Transverse colon (tissue), 4 donors: ENCODE measurements around the gene SLC37A3. TPM values are rescaled to one million over a fixed set of nuclear protein-coding genes. Genes with fewer than 3 reads are reported as not detected.
A peak's percentile ranks its signal among the peaks of the same experiment; 100 is the strongest.

ENCODE experiments used
- DNase-seq: peaks from one replicate; pipeline ENCODE4 v3.0.0-alpha.2; 2019
- H3K27ac ChIP-seq, 4 donors: fragments of 200-600 bp; sonication (generic); 2 replicates each; pipeline ENCODE4 v1.5.1; 2016 to 2018; ENCODE audit warnings: inconsistent platforms in 4 of 4
- H3K27me3 ChIP-seq: fragments of 200-600 bp; sonication (generic); 2 replicates; pipeline ENCODE4 v1.5.1; 2017; ENCODE audit warnings: inconsistent platforms
- H3K36me3 ChIP-seq, 4 donors: fragments of 200-600 bp; sonication (generic); 2 replicates each; pipeline ENCODE4 v1.5.1; 2017 to 2019; ENCODE audit warnings: inconsistent platforms in 4 of 4
- H3K4me1 ChIP-seq, 4 donors: fragments of 200-600 bp; sonication (generic); 2 replicates each; pipeline ENCODE4 v1.5.1; 2017 to 2020; ENCODE audit warnings: inconsistent platforms in 4 of 4
- H3K4me3 ChIP-seq, 4 donors: fragments of 200-600 bp; sonication (generic); 1 replicate in 1 of 4; 2 replicates in 3 of 4; pipeline versions ENCODE4 v1.5.1 to v1.6.1; 2017 to 2019; ENCODE audit warnings: inconsistent platforms in 4 of 4
- H3K9me3 ChIP-seq, 2 donors: fragments of 200-600 bp; sonication (generic); 2 replicates each; pipeline ENCODE4 v1.5.1; 2017 to 2019; ENCODE audit warnings: inconsistent platforms in 2 of 2
- CTCF ChIP-seq, 5 experiments: fragments of 200-600 bp in 3 of 5; fragments of 450-650 bp in 2 of 5; sonication (generic) in 3 of 5; IDR thresholded peaks; 1 replicate in 2 of 5; 2 replicates in 3 of 5; pipeline ENCODE4 v1.5.1; 2016 to 2017; ENCODE audit warnings: antibody characterized with exemption in 5 of 5, inconsistent platforms in 3 of 5, mild to moderate bottlenecking in 2 of 5, moderate library complexity in 1 of 5
- EP300 ChIP-seq: sonication (generic); formaldehyde crosslinking; IDR thresholded peaks from one replicate; pipeline ENCODE4 v1.6.1; 2017; ENCODE audit warnings: antibody characterized with exemption, low read depth
- POLR2A ChIP-seq: fragments of 450-650 bp; IDR thresholded peaks from one replicate; pipeline ENCODE4 v1.6.1; 2016; ENCODE audit warnings: antibody characterized with exemption, mild to moderate bottlenecking, moderate library complexity
- POLR2AphosphoS5 ChIP-seq, 3 donors: sonication (generic); formaldehyde crosslinking; IDR thresholded peaks; one replicate each; pipeline ENCODE4 v1.6.1; 2016; ENCODE audit warnings: antibody characterized with exemption in 3 of 3
- WGBS, 2 donors: methylation state at CpG; one replicate each; pipeline ENCODE4 v1.1.5; 2018; ENCODE audit warnings: low coverage in 1 of 2; 5-methylcytosine and 5-hydroxymethylcytosine counted together
- in situ Hi-C, 4 donors: fragments of 200-750 bp; cut with MboI; loops; one replicate each; pipeline versions ENCODE4 v1.15.0 to v1.15.1; 2017; ENCODE audit warnings: low sequenced_read_pairs in 3 of 4, low pct_ligation_motif_present in 1 of 4, low pct_unique_long_range_greater_than_20kb in 1 of 4
- intact Hi-C: fragments of 100-400 bp; cut with DNase I; formaldehyde crosslinking; loops from one replicate; pipeline ENCODE4 v1.15.1; 2023; ENCODE audit warnings: low total_unique reads
- total RNA-seq, 4 donors: library from RNA; depleted of rRNA; stranded (reverse); fragments of >200 nt; gene quantifications; one replicate each; pipeline ENCODE4 v1.1.0, GENCODE V29; 2016

SLC37A3 gene
- total RNA-seq, 4 donors from 2014 or later: 34.8 to 132 (median 76.0) TPM

- no peak for TF ChIP-seq EP300
- no peak for TF ChIP-seq POLR2AphosphoS5 (IDR thresholded peaks at IDR 0.05)
- TF ChIP-seq POLR2A: no peak
- TF ChIP-seq CTCF (IDR thresholded peaks at IDR 0.05): no peak
- no peak for DNase-seq
- intact Hi-C loops: no loop called here
- H3K9me3 ChIP-seq: no peaks in the 10 kb centered on the region
- 83% methylated on average over 5 of the region's 5 CpGs; no CpG with 5 or more reads in 1 of the 2 donors for WGBS, 2 donors
- no peak overlapping the region for H3K27ac ChIP-seq
- H3K27me3 ChIP-seq: no peaks in the 10 kb centered on the region
- H3K4me3 ChIP-seq: no peak overlapping the region
- H3K4me1 ChIP-seq: peaks cover 0 to 17% (median 6%) of the 10 kb centered on the region in 4 donors
- in situ Hi-C loops: no loop called here
- peaks cover 0 to 24% (median 11%) of the 10 kb centered on the region in 4 donors for H3K36me3 ChIP-seq
Measured at GRCh38 chr7:140350056-140350455, 48.3 kb downstream of the SLC37A3 start.

- H3K4me1 ChIP-seq: peaks cover 0 to 21% (median 6%) of the 10 kb centered on the region in 4 donors
- no peaks in the 10 kb centered on the region for H3K27me3 ChIP-seq
- no peak for TF ChIP-seq POLR2A
- no peak for TF ChIP-seq POLR2AphosphoS5 (IDR thresholded peaks at IDR 0.05)
- TF ChIP-seq CTCF (IDR thresholded peaks at IDR 0.05): no peak
- no peak for TF ChIP-seq EP300
- DNase-seq: no peak
- H3K4me3 ChIP-seq: no peak overlapping the region
- H3K36me3 ChIP-seq: peaks cover 0 to 20% (median 9%) of the 10 kb centered on the region in 4 donors
- H3K27ac ChIP-seq: peak overlapping the region in 2 of 4 donors; percentile 2 to 50
- H3K9me3 ChIP-seq: no peaks in the 10 kb centered on the region
- in situ Hi-C loops: loop anchor here in 2 of 4 donors (25.0 kb wide), 2 partner anchors 262 to 287 kb away; partner anchors contain the start of gene PARP12 (in 1 of the 2)
- intact Hi-C loops: no loop called here
- 80 to 89% methylated on average over 4 to 8 of the region's 8 CpGs for WGBS, 2 donors
Measured at GRCh38 chr7:140349144-140349771, 49.1 kb downstream of the SLC37A3 start.

GRCh38 chr7:140348161-140348849 is 50.0 kb downstream of the SLC37A3 start:
- WGBS, 2 donors: 73 to 80% methylated on average over 13 of the region's 13 CpGs
- Histone ChIP-seq H3K4me1 (peaks cover 0 to 21% (median 6%) of the 10 kb centered on the region in 4 donors), H3K9me3 (no peaks in the 10 kb centered on the region), H3K36me3 (peaks cover 0 to 19% (median 9%) of the 10 kb centered on the region in 4 donors), H3K27ac (peak overlapping the region in 1 of 4 donors; percentile 50), H3K27me3 (no peaks in the 10 kb centered on the region), H3K4me3 (no peak overlapping the region)
- TF ChIP-seq CTCF (IDR thresholded peaks at IDR 0.05): no peak
- no peak for TF ChIP-seq EP300
- TF ChIP-seq POLR2A: no peak
- no peak for TF ChIP-seq POLR2AphosphoS5 (IDR thresholded peaks at IDR 0.05)
- DNase-seq: no peak
- in situ Hi-C loops: loop anchor here in 2 of 4 donors (25.0 kb wide), 2 partner anchors 261 to 286 kb away; partner anchors contain the start of gene PARP12 (in 1 of the 2)
- intact Hi-C loops: no loop called here

- TF ChIP-seq CTCF (IDR thresholded peaks at IDR 0.05) (no peak), EP300 (no peak), POLR2A (no peak), POLR2AphosphoS5 (IDR thresholded peaks at IDR 0.05) (no peak)
- DNase-seq: no peak
- Histone ChIP-seq H3K27ac (no peak overlapping the region), H3K4me3 (no peak overlapping the region), H3K27me3 (no peaks in the 10 kb centered on the region), H3K4me1 (peaks cover 0 to 21% (median 6%) of the 10 kb centered on the region in 4 donors), H3K9me3 (no peaks in the 10 kb centered on the region), H3K36me3 (peaks cover 0 to 17% (median 4%) of the 10 kb centered on the region in 4 donors)
- intact Hi-C loops: no loop called here
- WGBS, 2 donors: 60 to 73% methylated on average over 3 to 5 of the region's 5 CpGs
- in situ Hi-C loops: loop anchor here in 2 of 4 donors (25.0 kb wide), 2 partner anchors 260 to 285 kb away; partner anchors contain the start of gene PARP12 (in 1 of the 2)
Measured at GRCh38 chr7:140347218-140347617, 51.1 kb downstream of the SLC37A3 start.
